Astrocyte of the spinal cord (primary cell): ENCODE data around the gene PAMR1.
"Not testable (repeated sequence)": the region's sequence is repeated elsewhere in the genome, so short reads cannot be mapped to it uniquely, and the experiment has no call there.

Experiments used
- DNase-seq: peaks from one replicate; pipeline ENCODE4 v3.0.0; 2011; ENCODE audit warnings: low read depth, low spot score
- H3K4me3 ChIP-seq: 2 replicates; pipeline ENCODE4 v1.5.1; 2011; ENCODE audit warnings: low read depth, mild to moderate bottlenecking, low read length, moderate library complexity
- CTCF ChIP-seq: IDR thresholded peaks from 2 replicates; pipeline ENCODE4 v1.5.1; 2012; ENCODE audit warnings: low read depth, mild to moderate bottlenecking, low read length, inconsistent platforms
- in situ Hi-C: cut with HindIII; loops from 2 replicates; pipeline ENCODE4 v1.10.0; 2017; ENCODE audit warnings: low sequenced_read_pairs

Gene PAMR1

DNA sequence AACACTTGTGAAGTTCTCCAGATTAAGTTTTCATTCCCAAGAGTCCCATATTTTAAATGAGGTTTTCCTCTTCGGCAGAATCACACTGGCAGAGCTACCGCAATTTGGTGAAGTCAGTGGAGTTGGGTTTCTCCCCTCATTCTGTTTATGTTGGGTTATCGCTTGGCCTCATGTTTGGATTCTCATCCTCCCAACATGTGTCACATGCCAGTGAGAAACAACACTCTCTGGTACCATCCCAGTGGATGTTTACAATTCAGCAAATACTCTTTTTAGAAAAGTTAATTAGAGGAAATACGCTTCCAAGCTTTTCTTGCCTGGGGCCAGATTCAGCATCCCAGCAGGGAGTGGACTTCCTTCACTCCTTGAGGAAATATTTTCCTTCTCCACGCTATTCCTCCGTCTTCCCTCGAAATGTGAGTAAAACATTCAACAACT is 2.1 kb downstream of the PAMR1 start:
- TF ChIP-seq CTCF: no peak
- in situ Hi-C loops: no loop called here
- peak overlapping the region; percentile 70 for H3K4me3 ChIP-seq
- peak; percentile 6 for DNase-seq

DNA sequence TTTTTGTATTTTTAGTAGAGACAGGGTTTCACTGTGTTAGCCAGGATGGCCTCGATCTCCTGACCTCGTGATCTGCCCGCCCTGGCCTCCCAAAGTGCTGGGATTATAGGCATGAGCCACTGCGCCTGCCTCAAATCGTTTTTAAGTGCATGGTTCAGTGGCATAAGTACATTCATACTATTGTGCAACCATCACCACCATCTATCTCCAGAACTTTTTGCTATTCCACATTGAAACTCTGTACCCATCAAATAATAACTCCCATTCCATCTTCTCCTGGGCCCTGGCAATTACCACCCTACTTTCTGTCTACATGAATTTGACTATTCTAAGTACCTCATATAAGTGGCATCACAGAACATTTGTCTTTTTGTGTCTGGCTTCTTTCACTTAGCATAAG is 3.3 kb downstream of the PAMR1 start:
- DNase-seq, in situ Hi-C loops, H3K4me3 ChIP-seq: not testable (repeated sequence)

GRCh38 chr11:35520376-35520775 is 5.0 kb downstream of the PAMR1 start:
- TF ChIP-seq CTCF: no peak
- in situ Hi-C loops: no loop called here
- no peak for DNase-seq
- H3K4me3 ChIP-seq: no peak overlapping the region

DNA sequence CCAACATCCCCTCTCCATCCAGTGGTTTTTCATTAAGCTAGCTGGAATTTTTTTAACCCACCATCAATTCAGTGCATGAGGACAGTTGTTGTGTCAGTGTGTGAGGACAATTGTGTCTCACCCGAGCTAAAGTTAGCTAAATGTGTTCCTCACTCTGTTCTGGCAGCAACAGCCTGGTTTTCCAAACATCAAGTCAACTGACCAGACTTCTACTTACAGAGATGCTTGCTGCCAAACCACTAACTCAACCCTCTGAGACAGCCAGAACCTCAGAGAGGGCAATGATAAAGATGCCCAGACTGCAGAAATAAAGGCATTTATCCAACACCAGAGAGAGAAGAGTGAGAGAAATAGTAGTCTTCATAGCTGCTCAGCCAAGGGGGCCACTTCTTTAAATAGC is 6.7 kb downstream of the PAMR1 start:
- in situ Hi-C loops: no loop called here
- no peak overlapping the region for H3K4me3 ChIP-seq
- DNase-seq: peak; percentile 23
- no peak for TF ChIP-seq CTCF

DNA sequence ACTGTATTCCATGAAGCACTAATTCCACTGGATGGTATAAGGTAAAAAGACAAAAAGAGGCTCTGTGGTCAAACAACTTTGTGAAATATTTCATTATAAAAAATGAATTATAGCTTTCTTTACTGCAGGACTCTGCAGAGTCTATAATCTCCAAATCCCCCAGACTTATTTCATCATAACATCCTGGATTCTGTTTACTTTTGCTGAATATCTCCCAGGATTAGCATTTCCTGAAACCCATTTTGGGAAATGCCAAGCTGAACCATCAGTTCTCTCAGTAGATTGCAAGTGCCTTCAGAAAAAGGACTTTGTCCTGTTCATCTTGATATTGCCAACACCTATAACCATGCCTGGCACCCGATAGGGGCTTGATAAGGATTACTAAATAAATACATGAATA is 7.9 kb downstream of the PAMR1 start:
- DNase-seq: no peak
- in situ Hi-C loops: no loop called here
- TF ChIP-seq CTCF: no peak
- no peak overlapping the region for H3K4me3 ChIP-seq

GRCh38 chr11:35516403-35516802 is 9.0 kb downstream of the PAMR1 start:
- DNase-seq: no peak
- in situ Hi-C loops: no loop called here
- no peak for TF ChIP-seq CTCF
- no peak overlapping the region for H3K4me3 ChIP-seq

DNA sequence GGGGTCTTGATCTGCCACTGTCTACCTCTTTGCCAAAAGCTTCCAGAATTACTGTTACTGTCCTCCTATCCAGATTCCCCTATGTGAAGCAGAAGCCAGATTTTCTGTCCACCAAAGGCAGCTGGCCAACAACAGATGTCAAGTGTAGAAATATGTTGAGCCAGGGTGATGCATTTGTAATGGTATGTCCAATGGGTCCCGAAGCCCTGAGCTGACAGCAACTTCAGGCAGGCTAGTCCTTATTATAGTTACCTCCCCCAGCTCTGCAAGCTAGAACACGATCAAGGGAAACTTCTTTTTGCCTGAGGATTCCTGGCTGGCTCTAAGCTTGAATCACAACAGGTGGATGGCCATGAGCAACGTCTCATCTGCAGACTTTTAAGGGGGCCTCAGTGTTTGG is 10.2 kb downstream of the PAMR1 start:
- in situ Hi-C loops: no loop called here
- H3K4me3 ChIP-seq: no peak overlapping the region
- TF ChIP-seq CTCF: no peak
- DNase-seq: peak; percentile 71
